H1 (cell line): Measurements from ENCODE around the gene TMEM115. TPM values are rescaled to one million over a fixed set of nuclear protein-coding genes. Genes with fewer than 3 reads are reported as not detected.
A peak's percentile ranks its signal among the peaks of the same experiment; 100 is the strongest.

Experiments
- CEBPB ChIP-seq: IDR thresholded peaks from 2 replicates; pipeline ENCODE4 v1.6.1; 2012; ENCODE audit warnings: low read depth, low read length
- KDM4A ChIP-seq: IDR thresholded peaks from one replicate; pipeline ENCODE4 v1.7.1; 2012; ENCODE audit warnings: low read depth, mild to moderate bottlenecking, moderate library complexity, low read length, inconsistent platforms; ENCODE audit not compliant: severe bottlenecking
- MAFK ChIP-seq: IDR thresholded peaks from 2 replicates; pipeline ENCODE4 v1.6.1; 2012; ENCODE audit warnings: low read depth, mild to moderate bottlenecking, improper control_type of control experiment, low read length
- TCF12 ChIP-seq: IDR thresholded peaks from 2 replicates; pipeline ENCODE4 v1.6.1; 2011; ENCODE audit warnings: low read depth, mild to moderate bottlenecking, low read length
- YY1 ChIP-seq: IDR thresholded peaks from 2 replicates; pipeline ENCODE4 v1.6.1; 2011; ENCODE audit warnings: low read depth, mild to moderate bottlenecking, low read length
- polyA plus RNA-seq, 7 experiments: library from polyadenylated mRNA; depleted of rRNA in 3 of 7; stranded (reverse) in 5 of 7; unstranded in 2 of 7; fragments of >200 nt in 5 of 7; fragments of 200-250 nt in 2 of 7; gene quantifications; 1 replicate in 5 of 7; 2 replicates in 1 of 7; 4 replicates in 1 of 7; pipeline versions ENCODE4 v1.2.1 to v1.2.3, GENCODE V29; 2011 to 2013; ENCODE audit warnings: missing spikeins in 2 of 7, mixed read lengths in 2 of 7
- total RNA-seq: library from RNA; stranded (reverse); fragmentation: NEBNext Ultra II Directional; extraction: Animal tissue kit (Norgen Biotek cat#: 25700); gene quantifications from 2 replicates; pipeline ENCODE4 v1.2.1, GENCODE V29; 2021

Gene TMEM115
- total and polyA plus RNA-seq, 2 of the 8 experiments (the other 6 are each of a cell fraction or from before 2014, with no cell fraction given): 25.4 to 32.4 TPM

DNA sequence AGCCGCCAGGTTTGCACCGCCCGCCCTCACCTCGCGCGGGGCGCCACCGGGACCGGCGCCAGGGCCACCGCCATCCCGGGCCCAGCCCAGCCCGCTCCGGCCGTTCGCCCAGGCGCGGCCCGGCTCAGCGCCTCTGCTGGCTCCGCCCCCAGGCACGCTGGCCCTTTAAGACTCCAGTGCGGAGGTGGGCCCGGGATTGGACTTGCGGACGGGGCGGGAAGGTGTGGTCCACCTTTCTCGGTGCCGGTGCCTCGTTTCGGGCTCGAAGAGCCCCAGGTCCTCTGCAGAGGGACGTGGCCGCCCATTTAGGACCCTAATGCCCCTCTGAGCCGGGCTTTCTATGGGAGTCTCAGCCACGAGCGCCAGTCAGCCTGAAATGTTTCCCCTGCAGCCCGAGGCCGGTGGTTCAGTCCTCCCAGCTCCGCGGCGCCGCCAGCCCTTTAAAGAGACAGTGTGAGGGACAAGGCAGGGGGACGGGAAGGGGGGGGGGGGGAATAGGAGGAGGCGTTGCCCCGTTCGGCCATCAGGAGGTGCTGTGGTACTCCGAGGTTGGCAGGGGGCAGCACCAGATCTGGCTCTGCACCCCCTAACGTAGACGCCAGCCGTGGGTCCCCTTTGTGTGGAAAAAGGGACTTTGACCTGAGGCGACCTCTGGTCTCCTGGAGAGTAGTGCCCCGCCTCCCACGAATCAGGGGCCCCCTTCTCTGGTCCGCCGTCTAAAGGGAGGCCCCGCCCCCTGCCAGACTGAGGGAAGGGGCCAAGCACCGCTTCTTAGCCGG is 37.8 kb downstream of the TMEM115 start (continued):
- TF ChIP-seq YY1: no peak
- no peak for TF ChIP-seq CEBPB
- no peak for TF ChIP-seq TCF12
- TF ChIP-seq MAFK: no peak
- peak; percentile 11 for TF ChIP-seq KDM4A
